Measurements from ENCODE around the gene RIMBP2.

The RIMBP2 gene

DNA sequence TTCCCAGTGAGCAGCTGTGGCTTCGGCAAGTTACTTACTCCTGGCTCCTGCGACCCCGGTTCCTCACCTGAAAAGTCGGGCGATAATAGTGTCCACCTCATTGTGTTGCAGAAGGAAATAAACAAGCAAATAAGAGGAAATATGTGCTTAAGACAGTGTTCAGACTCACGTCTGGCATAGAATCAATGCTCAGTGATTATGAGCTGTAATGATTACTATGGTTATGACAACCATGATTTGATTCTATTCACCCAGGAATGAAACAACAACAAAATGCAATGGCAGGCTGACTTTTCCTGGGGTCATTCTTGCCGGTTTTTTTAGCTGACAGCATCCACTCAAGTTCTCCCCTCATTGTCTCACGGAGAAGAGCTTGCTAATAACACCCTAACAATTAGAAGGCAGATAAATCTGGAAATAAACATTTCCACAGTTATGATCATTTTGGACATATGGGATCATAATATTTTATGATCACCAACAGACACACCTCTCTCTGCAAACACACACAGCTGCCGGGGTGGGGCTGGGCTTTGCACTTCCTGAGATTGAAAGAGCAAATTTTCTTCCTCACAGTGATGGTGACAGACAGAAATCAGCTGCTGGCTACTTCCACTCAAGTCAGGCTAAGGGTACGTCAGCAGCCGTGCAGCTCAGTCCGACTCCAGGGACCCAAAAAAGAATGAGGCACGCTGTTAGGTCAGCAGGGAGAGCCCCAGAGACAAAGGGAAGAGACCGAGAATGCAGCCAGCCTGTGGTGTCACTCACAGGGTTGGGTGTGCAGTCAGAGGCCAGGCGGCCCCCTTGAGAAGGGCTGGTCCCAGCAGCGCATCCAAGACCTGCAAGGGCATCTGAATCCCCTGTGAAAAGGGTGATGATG is 158.0 kb downstream of the RIMBP2 start:
- TF ChIP-seq, protein P1, sequence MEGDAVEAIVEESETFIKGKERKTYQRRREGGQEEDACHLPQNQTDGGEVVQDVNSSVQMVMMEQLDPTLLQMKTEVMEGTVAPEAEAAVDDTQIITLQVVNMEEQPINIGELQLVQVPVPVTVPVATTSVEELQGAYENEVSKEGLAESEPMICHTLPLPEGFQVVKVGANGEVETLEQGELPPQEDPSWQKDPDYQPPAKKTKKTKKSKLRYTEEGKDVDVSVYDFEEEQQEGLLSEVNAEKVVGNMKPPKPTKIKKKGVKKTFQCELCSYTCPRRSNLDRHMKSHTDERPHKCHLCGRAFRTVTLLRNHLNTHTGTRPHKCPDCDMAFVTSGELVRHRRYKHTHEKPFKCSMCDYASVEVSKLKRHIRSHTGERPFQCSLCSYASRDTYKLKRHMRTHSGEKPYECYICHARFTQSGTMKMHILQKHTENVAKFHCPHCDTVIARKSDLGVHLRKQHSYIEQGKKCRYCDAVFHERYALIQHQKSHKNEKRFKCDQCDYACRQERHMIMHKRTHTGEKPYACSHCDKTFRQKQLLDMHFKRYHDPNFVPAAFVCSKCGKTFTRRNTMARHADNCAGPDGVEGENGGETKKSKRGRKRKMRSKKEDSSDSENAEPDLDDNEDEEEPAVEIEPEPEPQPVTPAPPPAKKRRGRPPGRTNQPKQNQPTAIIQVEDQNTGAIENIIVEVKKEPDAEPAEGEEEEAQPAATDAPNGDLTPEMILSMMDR (IDR thresholded peaks at IDR 0.05; ENCODE audit: low read depth, low read length) = no peak
- no peak for DNase-seq (ENCODE audit: low read depth in 2 of 2)
- no peak overlapping the region for H3K4me3 ChIP-seq (replicated peaks in 1 of 2; ENCODE audit: low read depth in 2 of 2, low read length in 2 of 2)

DNA sequence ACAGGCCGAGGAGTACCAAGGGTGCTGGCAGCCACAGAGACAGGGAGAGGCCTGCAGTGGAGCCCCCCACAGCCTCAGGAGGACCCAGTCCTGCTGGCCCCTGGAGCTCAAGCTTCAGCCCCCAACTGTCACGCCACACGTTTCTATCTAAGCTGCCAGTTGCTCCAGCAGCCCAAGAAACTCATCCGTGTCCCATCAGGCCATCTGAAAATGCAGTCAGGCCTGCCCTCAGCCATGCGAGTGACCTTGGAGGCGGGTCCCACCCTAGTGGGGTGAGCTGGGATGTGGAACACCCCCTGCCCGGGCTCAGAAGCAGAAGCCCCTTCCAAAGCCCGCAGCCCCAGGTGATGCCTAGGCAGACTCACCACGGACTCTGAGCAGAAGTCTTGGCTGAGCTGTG is 158.9 kb downstream of the RIMBP2 start:
- DNase-seq (ENCODE audit: low read depth in 2 of 2) = no peak
- H3K4me3 ChIP-seq (replicated peaks in 1 of 2; ENCODE audit: low read depth in 2 of 2, low read length in 2 of 2) = no peak overlapping the region
- TF ChIP-seq, protein P1 (IDR thresholded peaks at IDR 0.05; ENCODE audit: low read depth, low read length) = no peak

DNA sequence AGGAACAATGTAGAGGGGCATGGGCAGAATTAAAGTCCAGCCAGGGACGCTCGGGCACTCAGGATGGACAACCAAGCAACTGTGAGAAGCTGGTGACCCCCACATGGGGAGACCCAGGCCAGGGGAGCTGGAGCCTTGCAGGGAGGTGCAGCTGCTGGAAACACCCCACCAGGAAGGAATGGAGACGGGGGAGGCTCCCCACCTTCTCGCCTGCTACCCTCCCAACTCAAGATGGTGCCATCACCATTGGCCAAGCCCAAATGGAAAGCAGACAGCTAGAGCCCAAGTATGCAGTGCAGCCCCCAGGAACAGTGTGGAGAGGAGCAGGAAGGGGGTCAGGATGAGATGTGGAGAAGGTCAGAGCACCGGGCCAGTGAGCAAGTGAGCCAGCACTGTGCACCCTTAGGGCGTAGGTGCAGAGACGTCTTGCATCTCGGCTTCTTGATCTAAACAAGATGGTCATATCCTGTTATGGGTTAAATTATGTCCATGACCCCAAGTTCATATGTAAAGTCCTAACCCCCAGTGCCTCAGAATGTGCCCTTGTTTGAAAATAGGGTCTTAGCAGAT is 159.5 kb downstream of the RIMBP2 start:
- DNase-seq (ENCODE audit: low read depth in 2 of 2) = no peak
- TF ChIP-seq, protein P1 (IDR thresholded peaks at IDR 0.05; ENCODE audit: low read depth, low read length) = no peak
- no peak overlapping the region for H3K4me3 ChIP-seq (replicated peaks in 1 of 2; ENCODE audit: low read depth in 2 of 2, low read length in 2 of 2)

DNA sequence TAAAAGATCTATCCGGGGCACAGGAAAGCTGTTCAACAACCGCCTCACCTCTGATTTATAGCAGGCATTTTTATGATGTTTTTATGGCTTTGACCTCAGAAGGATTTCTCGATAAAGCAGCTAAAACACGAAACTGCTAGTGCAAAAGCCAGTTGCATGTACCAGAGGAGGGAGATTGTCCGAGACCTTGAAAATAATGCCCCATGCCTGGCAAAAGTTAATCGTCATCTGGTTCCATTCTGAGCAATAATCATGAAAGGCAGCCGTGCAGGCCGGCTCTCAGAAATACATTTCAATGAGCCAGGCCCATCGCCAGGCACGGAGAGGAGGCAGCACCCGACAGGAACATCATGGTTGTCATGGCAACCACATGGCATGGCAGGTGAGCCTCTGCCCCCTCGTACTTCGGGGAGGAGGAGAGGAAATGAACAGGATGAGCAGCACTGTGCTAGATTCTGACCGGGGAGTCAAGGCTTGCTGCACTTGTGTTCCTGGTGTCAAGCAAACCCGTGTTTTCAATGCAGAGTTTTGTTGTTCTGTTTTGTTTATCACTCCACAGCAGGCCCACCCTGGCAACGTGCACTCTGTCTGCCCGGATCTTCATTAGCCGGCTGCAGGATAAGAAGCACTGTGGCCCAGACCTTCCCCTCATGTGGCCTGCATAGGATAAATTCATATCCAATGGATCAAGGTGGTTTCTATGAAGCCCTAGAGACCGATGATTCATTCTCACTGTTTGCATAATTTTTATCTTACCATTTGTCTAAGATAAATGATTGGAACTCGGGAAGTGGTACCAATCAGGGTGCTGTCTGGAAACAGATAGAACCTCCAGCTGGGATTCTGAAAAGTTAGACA is 160.2 kb downstream of the RIMBP2 start:
- H3K4me3 ChIP-seq (replicated peaks in 1 of 2; ENCODE audit: low read depth in 2 of 2, low read length in 2 of 2) = no peak overlapping the region
- no peak for DNase-seq (ENCODE audit: low read depth in 2 of 2)
- TF ChIP-seq, protein P1 (IDR thresholded peaks at IDR 0.05; ENCODE audit: low read depth, low read length) = no peak

DNA sequence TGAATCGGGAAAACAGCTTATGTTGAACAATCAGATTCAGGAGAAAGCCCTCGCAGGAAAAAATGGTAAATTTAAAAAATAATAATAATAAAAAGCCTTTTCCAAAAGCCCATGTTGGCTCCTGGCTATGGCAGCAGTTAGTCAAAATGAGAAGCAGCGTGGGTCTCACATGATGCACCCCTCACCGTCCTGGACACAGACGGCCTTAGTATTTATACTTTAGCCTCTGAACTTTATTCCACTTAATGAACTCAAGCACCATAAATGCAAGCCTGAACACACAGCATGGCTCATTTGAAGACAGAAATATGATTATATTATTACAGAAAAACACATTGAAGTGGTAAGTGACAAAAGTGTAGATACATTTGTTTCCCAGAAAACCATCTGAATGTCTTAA is 160.9 kb downstream of the RIMBP2 start:
- no peak for DNase-seq (ENCODE audit: low read depth in 2 of 2)
- TF ChIP-seq, protein P1 (IDR thresholded peaks at IDR 0.05; ENCODE audit: low read depth, low read length) = no peak
- H3K4me3 ChIP-seq (replicated peaks in 1 of 2; ENCODE audit: low read depth in 2 of 2, low read length in 2 of 2) = no peak overlapping the region

DNA sequence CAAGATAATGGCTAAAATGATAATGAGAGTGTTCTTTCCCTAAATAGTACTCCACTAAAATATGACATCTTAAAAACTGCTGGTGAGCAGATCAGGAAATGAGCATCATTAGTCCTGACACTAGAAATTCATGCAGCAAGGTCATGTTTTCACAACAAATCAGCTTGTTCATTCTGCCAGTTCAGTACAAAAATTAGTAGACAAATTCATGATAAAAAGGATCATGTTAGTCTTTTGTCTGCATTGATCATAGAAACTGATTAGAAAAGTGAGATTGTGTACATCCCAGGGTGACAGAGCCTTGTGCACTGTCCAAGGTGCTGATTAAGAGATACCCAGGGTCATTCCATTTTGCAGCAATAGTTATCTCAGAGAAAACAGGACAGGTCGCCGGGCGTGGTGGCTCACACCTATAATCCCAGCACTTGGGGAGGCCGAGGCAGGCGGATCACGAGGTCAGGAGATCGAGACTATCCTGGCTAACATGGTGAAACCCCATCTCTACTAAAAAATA is 163.6 kb downstream of the RIMBP2 start:
- TF ChIP-seq, protein P1 (IDR thresholded peaks at IDR 0.05; ENCODE audit: low read depth, low read length) = no peak
- H3K4me3 ChIP-seq (replicated peaks in 1 of 2; ENCODE audit: low read depth in 2 of 2, low read length in 2 of 2) = no peak overlapping the region
- DNase-seq (ENCODE audit: low read depth in 2 of 2) = no peak

Data from cardiac fibroblast (primary cell).